ENCODE data around the gene ZEB2. TPM values are rescaled to one million over a fixed set of nuclear protein-coding genes. Genes with fewer than 3 reads are reported as not detected.

Gene ZEB2
- polyA plus RNA-seq, 1 donor from 2014 or later, result 2.2 TPM

- no peak overlapping the region for H3K9ac ChIP-seq (ENCODE audit: low read length)
- no peaks in the 10 kb centered on the region for H3K36me3 ChIP-seq (ENCODE audit: insufficient read depth, low read length)
- no peak overlapping the region for H2AFZ ChIP-seq (ENCODE audit: low read depth, low read length)
- no peaks in the 10 kb centered on the region for H3K79me2 ChIP-seq (replicated peaks; ENCODE audit: insufficient read depth, low read length)
- H3K27me3 ChIP-seq (ENCODE audit: insufficient read depth, low read depth, low read length), result no peaks in the 10 kb centered on the region
- H3F3A ChIP-seq (ENCODE audit: insufficient read depth, low read length, poor library complexity, severe bottlenecking), result peaks cover 3% of the 10 kb centered on the region
- no peak for TF ChIP-seq SMC3 (conservative IDR thresholded peaks at IDR 0.05; ENCODE audit: poor library complexity)
- no peak for TF ChIP-seq TAF1 (IDR thresholded peaks at IDR 0.05; ENCODE audit: low read depth)
- TF ChIP-seq EP300 (conservative IDR thresholded peaks at IDR 0.05; ENCODE audit: poor library complexity, severe bottlenecking), result no peak
- TF ChIP-seq, protein P1, sequence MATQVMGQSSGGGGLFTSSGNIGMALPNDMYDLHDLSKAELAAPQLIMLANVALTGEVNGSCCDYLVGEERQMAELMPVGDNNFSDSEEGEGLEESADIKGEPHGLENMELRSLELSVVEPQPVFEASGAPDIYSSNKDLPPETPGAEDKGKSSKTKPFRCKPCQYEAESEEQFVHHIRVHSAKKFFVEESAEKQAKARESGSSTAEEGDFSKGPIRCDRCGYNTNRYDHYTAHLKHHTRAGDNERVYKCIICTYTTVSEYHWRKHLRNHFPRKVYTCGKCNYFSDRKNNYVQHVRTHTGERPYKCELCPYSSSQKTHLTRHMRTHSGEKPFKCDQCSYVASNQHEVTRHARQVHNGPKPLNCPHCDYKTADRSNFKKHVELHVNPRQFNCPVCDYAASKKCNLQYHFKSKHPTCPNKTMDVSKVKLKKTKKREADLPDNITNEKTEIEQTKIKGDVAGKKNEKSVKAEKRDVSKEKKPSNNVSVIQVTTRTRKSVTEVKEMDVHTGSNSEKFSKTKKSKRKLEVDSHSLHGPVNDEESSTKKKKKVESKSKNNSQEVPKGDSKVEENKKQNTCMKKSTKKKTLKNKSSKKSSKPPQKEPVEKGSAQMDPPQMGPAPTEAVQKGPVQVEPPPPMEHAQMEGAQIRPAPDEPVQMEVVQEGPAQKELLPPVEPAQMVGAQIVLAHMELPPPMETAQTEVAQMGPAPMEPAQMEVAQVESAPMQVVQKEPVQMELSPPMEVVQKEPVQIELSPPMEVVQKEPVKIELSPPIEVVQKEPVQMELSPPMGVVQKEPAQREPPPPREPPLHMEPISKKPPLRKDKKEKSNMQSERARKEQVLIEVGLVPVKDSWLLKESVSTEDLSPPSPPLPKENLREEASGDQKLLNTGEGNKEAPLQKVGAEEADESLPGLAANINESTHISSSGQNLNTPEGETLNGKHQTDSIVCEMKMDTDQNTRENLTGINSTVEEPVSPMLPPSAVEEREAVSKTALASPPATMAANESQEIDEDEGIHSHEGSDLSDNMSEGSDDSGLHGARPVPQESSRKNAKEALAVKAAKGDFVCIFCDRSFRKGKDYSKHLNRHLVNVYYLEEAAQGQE (IDR thresholded peaks at IDR 0.05; ENCODE audit: borderline replicate concordance), result no peak
- TF ChIP-seq POLR2AphosphoS5 (IDR thresholded peaks at IDR 0.05), result no peak
- no peak for TF ChIP-seq CTCF (IDR thresholded peaks at IDR 0.05; ENCODE audit: poor library complexity, severe bottlenecking)
- no peak for TF ChIP-seq EZH2 (IDR thresholded peaks at IDR 0.05; ENCODE audit: borderline replicate concordance, insufficient read depth, low read length, poor library complexity, severe bottlenecking)
- TF ChIP-seq MXI1 (conservative IDR thresholded peaks at IDR 0.05; ENCODE audit: poor library complexity, severe bottlenecking), result no peak
- TF ChIP-seq RAD21 (conservative IDR thresholded peaks at IDR 0.05), result no peak
- no peaks in the 10 kb centered on the region for H3K9me2 ChIP-seq (ENCODE audit: insufficient read depth, low read length)
- H3K27ac ChIP-seq (ENCODE audit: low read length), result no peak overlapping the region
- H3K4me2 ChIP-seq (ENCODE audit: low read length), result no peak overlapping the region
- H3K4me3 ChIP-seq (ENCODE audit: low read length), result no peak overlapping the region
- H3K9me3 ChIP-seq (ENCODE audit: low read length), result no peaks in the 10 kb centered on the region
- no peaks in the 10 kb centered on the region for H4K20me1 ChIP-seq (ENCODE audit: insufficient read depth)
Observed at GRCh38 chr2:144402251-144402650, 117.7 kb downstream of the ZEB2 start.

DNA sequence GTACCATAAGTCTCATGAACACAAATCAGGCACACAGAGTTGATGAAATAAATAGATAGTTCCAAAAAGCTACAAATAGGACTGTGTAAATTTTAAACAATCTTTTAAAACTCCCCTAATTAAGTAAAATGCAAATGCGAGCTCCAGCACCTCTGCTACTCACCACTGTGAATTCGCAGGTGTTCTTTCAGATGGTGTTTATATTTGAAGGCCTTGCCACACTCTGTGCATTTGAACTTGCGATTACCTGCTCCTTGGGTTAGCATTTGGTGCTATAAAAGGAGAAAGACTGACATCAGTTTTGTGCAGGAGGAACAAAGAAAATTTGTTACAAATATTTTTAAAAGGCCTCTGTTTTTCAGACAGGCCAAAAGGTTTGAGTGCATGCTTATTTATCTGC is 118.9 kb downstream of the ZEB2 start:
- Histone ChIP-seq H3K27ac (ENCODE audit: low read length) (no peak overlapping the region), H3K36me3 (ENCODE audit: insufficient read depth, low read length) (no peaks in the 10 kb centered on the region), H3F3A (ENCODE audit: insufficient read depth, low read length, poor library complexity, severe bottlenecking) (no peaks in the 10 kb centered on the region), H3K4me2 (ENCODE audit: low read length) (no peak overlapping the region), H3K4me3 (ENCODE audit: low read length) (no peak overlapping the region), H3K9me2 (ENCODE audit: insufficient read depth, low read length) (no peaks in the 10 kb centered on the region), H3K79me2 (replicated peaks; ENCODE audit: insufficient read depth, low read length) (no peaks in the 10 kb centered on the region), H3K9ac (ENCODE audit: low read length) (no peak overlapping the region), H3K27me3 (ENCODE audit: insufficient read depth, low read depth, low read length) (no peaks in the 10 kb centered on the region), H4K20me1 (ENCODE audit: insufficient read depth) (no peaks in the 10 kb centered on the region), H2AFZ (ENCODE audit: low read depth, low read length) (no peak overlapping the region), H3K9me3 (ENCODE audit: low read length) (no peaks in the 10 kb centered on the region)
- TF ChIP-seq, protein P1 (IDR thresholded peaks at IDR 0.05; ENCODE audit: borderline replicate concordance), result no peak
- TF ChIP-seq RAD21 (conservative IDR thresholded peaks at IDR 0.05), result no peak
- TF ChIP-seq CTCF (IDR thresholded peaks at IDR 0.05; ENCODE audit: poor library complexity, severe bottlenecking), result no peak
- TF ChIP-seq MXI1 (conservative IDR thresholded peaks at IDR 0.05; ENCODE audit: poor library complexity, severe bottlenecking), result no peak
- TF ChIP-seq EP300 (conservative IDR thresholded peaks at IDR 0.05; ENCODE audit: poor library complexity, severe bottlenecking), result no peak
- TF ChIP-seq EZH2 (IDR thresholded peaks at IDR 0.05; ENCODE audit: borderline replicate concordance, insufficient read depth, low read length, poor library complexity, severe bottlenecking), result no peak
- no peak for TF ChIP-seq SMC3 (conservative IDR thresholded peaks at IDR 0.05; ENCODE audit: poor library complexity)
- no peak for TF ChIP-seq TAF1 (IDR thresholded peaks at IDR 0.05; ENCODE audit: low read depth)
- no peak for TF ChIP-seq POLR2AphosphoS5 (IDR thresholded peaks at IDR 0.05)
